GM12878 (cell line): ENCODE measurements around the gene TMEM25. TPM values are rescaled to one million over a fixed set of nuclear protein-coding genes. Genes with fewer than 3 reads are reported as not detected.

Experiments used
- ATF2 ChIP-seq: IDR thresholded peaks from 2 replicates; pipeline ENCODE4 v1.6.1; 2012; ENCODE audit warnings: low read length, inconsistent platforms
- BACH1 ChIP-seq: fragments of 450-650 bp; IDR thresholded peaks from 2 replicates; pipeline ENCODE4 v1.6.1; 2017; ENCODE audit warnings: mild to moderate bottlenecking, borderline replicate concordance
- BHLHE40 ChIP-seq, 2 experiments: fragments of 450-650 bp in 1 of 2; IDR thresholded peaks; 2 replicates each; pipeline ENCODE4 v1.6.1; 2011 to 2017; ENCODE audit warnings: low read depth in 2 of 2, borderline replicate concordance in 1 of 2, improper control_type of control experiment in 1 of 2, low read length in 1 of 2, mild to moderate bottlenecking in 1 of 2
- DPF2 ChIP-seq: fragments of 450-650 bp; IDR thresholded peaks from 2 replicates; pipeline ENCODE4 v1.6.1; 2017; ENCODE audit warnings: mild to moderate bottlenecking
- GATAD2B ChIP-seq: fragments of 450-650 bp; conservative IDR thresholded peaks from 2 replicates; pipeline ENCODE4 v1.6.1; 2017; ENCODE audit warnings: low read depth, mild to moderate bottlenecking, moderate library complexity
- HCFC1 ChIP-seq: fragments of 150-350 bp; IDR thresholded peaks from 2 replicates; pipeline ENCODE4 v1.6.1; 2014; ENCODE audit warnings: low read length
- HDAC2 ChIP-seq: fragments of 200-600 bp; sonication (generic); IDR thresholded peaks from 2 replicates; pipeline ENCODE4 v1.6.1; 2017
- IKZF2 ChIP-seq, 2 experiments: fragments of 450-650 bp; IDR thresholded peaks; 2 replicates each; pipeline ENCODE4 v1.6.1; 2017; ENCODE audit warnings: mild to moderate bottlenecking in 2 of 2, moderate library complexity in 2 of 2
- MEF2A ChIP-seq: IDR thresholded peaks from 2 replicates; pipeline ENCODE4 v1.6.1; 2011; ENCODE audit warnings: low read depth, mild to moderate bottlenecking, low read length, moderate library complexity; ENCODE audit not compliant: insufficient read depth
- PML ChIP-seq: IDR thresholded peaks from 2 replicates; pipeline ENCODE4 v1.6.1; 2012; ENCODE audit warnings: low read length, inconsistent platforms
- RAD21 ChIP-seq: IDR thresholded peaks from 2 replicates; pipeline ENCODE4 v1.6.1; 2011; ENCODE audit warnings: mild to moderate bottlenecking, low read depth, low read length, moderate library complexity; ENCODE audit not compliant: insufficient read depth
- RUNX3 ChIP-seq: IDR thresholded peaks from 2 replicates; pipeline ENCODE4 v1.6.1; 2012; ENCODE audit warnings: low read length, inconsistent platforms
- SMC3 ChIP-seq: IDR thresholded peaks from 2 replicates; pipeline ENCODE4 v1.6.1; 2011; ENCODE audit warnings: low read length, improper control_type of control experiment, borderline replicate concordance
- SPI1 ChIP-seq: IDR thresholded peaks from 2 replicates; pipeline ENCODE4 v1.6.1; 2011; ENCODE audit warnings: low read depth, mild to moderate bottlenecking, low read length, moderate library complexity, borderline replicate concordance; ENCODE audit not compliant: insufficient read depth
- ZNF24 ChIP-seq: fragments of 450-650 bp; IDR thresholded peaks from 2 replicates; pipeline ENCODE4 v1.6.1; 2017; ENCODE audit warnings: antibody characterized with exemption, mild to moderate bottlenecking
- polyA plus RNA-seq, 11 experiments: library from polyadenylated mRNA; depleted of rRNA in 4 of 11; unstranded in 6 of 11; stranded (reverse) in 5 of 11; fragments of >200 nt; fragmentation: Nextera tagmentation in 4 of 11; fragmentation: Illumina TruSeq in 1 of 11; extraction: Ambion mirVana in 4 of 11; extraction: Trizol in 1 of 11; gene quantifications; 1 replicate in 1 of 11; 2 replicates in 10 of 11; pipeline versions ENCODE4 v1.2.1 to v1.2.3, GENCODE V29; 2011 to 2016; ENCODE audit warnings: inconsistent platforms in 2 of 11, missing spikeins in 2 of 11, low read depth in 1 of 11
- total RNA-seq, 4 experiments: library from RNA; depleted of rRNA in 3 of 4; stranded (reverse); fragments of >200 nt in 3 of 4; fragmentation: Illumina TruSeq in 1 of 4; extraction: Trizol in 1 of 4; gene quantifications; 2 replicates each; pipeline versions ENCODE4 v1.2.1 to v1.2.3, GENCODE V29; 2013 to 2021
- TF ChIP-seq, protein P1 (sequence below): fragments of 450-650 bp; formaldehyde crosslinking; IDR thresholded peaks from 2 replicates; pipeline ENCODE4 v1.4.0; 2020; ENCODE audit warnings: mild to moderate bottlenecking, moderate library complexity
- TF ChIP-seq, protein P2 (sequence below): fragments of 450-650 bp; IDR thresholded peaks from 2 replicates; pipeline ENCODE4 v1.6.1; 2018; ENCODE audit warnings: borderline replicate concordance, mild to moderate bottlenecking; ENCODE audit not compliant: partially characterized antibody
- TF ChIP-seq, protein P3 (sequence below): IDR thresholded peaks from 2 replicates; pipeline ENCODE4 v1.6.1; 2011; ENCODE audit warnings: low read depth, mild to moderate bottlenecking, low read length, moderate library complexity, borderline replicate concordance; ENCODE audit errors: extremely low read depth
- TF ChIP-seq, protein P4 (sequence below): fragments of 450-650 bp; IDR thresholded peaks from 2 replicates; pipeline ENCODE4 v1.6.1; 2017; ENCODE audit warnings: low read depth, mild to moderate bottlenecking, moderate library complexity

TMEM25 gene
- total and polyA plus RNA-seq, 10 of the 15 experiments (the other 5 are each of a cell fraction or from before 2014, with no cell fraction given), result 1.4 to 13.9 (median 7.8) TPM

- TF ChIP-seq, protein P1, sequence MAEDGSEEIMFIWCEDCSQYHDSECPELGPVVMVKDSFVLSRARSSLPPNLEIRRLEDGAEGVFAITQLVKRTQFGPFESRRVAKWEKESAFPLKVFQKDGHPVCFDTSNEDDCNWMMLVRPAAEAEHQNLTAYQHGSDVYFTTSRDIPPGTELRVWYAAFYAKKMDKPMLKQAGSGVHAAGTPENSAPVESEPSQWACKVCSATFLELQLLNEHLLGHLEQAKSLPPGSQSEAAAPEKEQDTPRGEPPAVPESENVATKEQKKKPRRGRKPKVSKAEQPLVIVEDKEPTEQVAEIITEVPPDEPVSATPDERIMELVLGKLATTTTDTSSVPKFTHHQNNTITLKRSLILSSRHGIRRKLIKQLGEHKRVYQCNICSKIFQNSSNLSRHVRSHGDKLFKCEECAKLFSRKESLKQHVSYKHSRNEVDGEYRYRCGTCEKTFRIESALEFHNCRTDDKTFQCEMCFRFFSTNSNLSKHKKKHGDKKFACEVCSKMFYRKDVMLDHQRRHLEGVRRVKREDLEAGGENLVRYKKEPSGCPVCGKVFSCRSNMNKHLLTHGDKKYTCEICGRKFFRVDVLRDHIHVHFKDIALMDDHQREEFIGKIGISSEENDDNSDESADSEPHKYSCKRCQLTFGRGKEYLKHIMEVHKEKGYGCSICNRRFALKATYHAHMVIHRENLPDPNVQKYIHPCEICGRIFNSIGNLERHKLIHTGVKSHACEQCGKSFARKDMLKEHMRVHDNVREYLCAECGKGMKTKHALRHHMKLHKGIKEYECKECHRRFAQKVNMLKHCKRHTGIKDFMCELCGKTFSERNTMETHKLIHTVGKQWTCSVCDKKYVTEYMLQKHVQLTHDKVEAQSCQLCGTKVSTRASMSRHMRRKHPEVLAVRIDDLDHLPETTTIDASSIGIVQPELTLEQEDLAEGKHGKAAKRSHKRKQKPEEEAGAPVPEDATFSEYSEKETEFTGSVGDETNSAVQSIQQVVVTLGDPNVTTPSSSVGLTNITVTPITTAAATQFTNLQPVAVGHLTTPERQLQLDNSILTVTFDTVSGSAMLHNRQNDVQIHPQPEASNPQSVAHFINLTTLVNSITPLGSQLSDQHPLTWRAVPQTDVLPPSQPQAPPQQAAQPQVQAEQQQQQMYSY (CRISPR knock-in tag), result no peak
- TF ChIP-seq HDAC2 (no peak), ZNF24 (no peak), RAD21 (no peak), SPI1 (no peak), GATAD2B (peak; percentile 69; the same call in 1 of the 2 replicates), MEF2A (no peak), HCFC1 (no peak), RUNX3 (0 out of 2 replicates have a peak, but pooled peaks have one; percentile 14), BACH1 (peak; percentile 33; the same call in 1 of the 2 replicates), BHLHE40 (IDR thresholded peaks at IDR 0.05; ENCODE audit: borderline replicate concordance in 1 of 2, low read depth in 2 of 2, low read length in 1 of 2) (peak in 1 of 2 experiments; percentile 30; a peak in 1 of 4 replicates), DPF2 (0 out of 2 replicates have a peak, but pooled peaks have one; percentile 16), PML (peak; percentile 54; the same call in 1 of the 2 replicates), ATF2 (no peak), SMC3 (no peak), IKZF2 (IDR thresholded peaks at IDR 0.05) (no peak)
- TF ChIP-seq, protein P2, sequence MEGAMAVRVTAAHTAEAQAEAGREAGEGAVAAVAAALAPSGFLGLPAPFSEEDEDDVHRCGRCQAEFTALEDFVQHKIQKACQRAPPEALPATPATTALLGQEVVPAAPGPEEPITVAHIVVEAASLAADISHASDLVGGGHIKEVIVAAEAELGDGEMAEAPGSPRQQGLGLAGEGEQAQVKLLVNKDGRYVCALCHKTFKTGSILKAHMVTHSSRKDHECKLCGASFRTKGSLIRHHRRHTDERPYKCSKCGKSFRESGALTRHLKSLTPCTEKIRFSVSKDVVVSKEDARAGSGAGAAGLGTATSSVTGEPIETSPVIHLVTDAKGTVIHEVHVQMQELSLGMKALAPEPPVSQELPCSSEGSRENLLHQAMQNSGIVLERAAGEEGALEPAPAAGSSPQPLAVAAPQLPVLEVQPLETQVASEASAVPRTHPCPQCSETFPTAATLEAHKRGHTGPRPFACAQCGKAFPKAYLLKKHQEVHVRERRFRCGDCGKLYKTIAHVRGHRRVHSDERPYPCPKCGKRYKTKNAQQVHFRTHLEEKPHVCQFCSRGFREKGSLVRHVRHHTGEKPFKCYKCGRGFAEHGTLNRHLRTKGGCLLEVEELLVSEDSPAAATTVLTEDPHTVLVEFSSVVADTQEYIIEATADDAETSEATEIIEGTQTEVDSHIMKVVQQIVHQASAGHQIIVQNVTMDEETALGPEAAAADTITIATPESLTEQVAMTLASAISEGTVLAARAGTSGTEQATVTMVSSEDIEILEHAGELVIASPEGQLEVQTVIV, result no peak
- TF ChIP-seq, protein P3, sequence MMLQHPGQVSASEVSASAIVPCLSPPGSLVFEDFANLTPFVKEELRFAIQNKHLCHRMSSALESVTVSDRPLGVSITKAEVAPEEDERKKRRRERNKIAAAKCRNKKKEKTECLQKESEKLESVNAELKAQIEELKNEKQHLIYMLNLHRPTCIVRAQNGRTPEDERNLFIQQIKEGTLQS, result no peak
- TF ChIP-seq, protein P4, sequence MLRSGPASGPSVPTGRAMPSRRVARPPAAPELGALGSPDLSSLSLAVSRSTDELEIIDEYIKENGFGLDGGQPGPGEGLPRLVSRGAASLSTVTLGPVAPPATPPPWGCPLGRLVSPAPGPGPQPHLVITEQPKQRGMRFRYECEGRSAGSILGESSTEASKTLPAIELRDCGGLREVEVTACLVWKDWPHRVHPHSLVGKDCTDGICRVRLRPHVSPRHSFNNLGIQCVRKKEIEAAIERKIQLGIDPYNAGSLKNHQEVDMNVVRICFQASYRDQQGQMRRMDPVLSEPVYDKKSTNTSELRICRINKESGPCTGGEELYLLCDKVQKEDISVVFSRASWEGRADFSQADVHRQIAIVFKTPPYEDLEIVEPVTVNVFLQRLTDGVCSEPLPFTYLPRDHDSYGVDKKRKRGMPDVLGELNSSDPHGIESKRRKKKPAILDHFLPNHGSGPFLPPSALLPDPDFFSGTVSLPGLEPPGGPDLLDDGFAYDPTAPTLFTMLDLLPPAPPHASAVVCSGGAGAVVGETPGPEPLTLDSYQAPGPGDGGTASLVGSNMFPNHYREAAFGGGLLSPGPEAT, result peak; percentile 20; the same call in 1 of the 2 replicates
Observed at GRCh38 chr11:118572061-118572980, 41.3 kb downstream of the TMEM25 start, which contains the start of gene ARCN1 (continued).
